Activated CD8-positive, alpha-beta memory T cell treated with anti-CD3 and anti-CD28 coated beads, Interleukin-2, amount 50 U/mL, for 1 hour (primary cell): ENCODE measurements around the gene DAB2IP.

Source experiments
- DNase-seq: peaks from one replicate; pipeline ENCODE4 v3.0.0-alpha.2; 2020; ENCODE audit errors: extremely low read depth

DAB2IP gene

GRCh38 chr9:121703014-121703734 lies 51.7 kb downstream of the DAB2IP start:
- no peak for DNase-seq

- no peak for DNase-seq
Measured at GRCh38 chr9:121704281-121704680, 52.8 kb downstream of the DAB2IP start.

GRCh38 chr9:121706149-121706750 lies 54.8 kb downstream of the DAB2IP start:
- no peak for DNase-seq

GRCh38 chr9:121707477-121708424 lies 56.3 kb downstream of the DAB2IP start:
- no peak for DNase-seq

- no peak for DNase-seq
Measured at GRCh38 chr9:121708768-121709488, 57.5 kb downstream of the DAB2IP start.

- no peak for DNase-seq
Measured at GRCh38 chr9:121709798-121710197, 58.4 kb downstream of the DAB2IP start.

- no peak for DNase-seq
Measured at GRCh38 chr9:121711281-121711680, 59.8 kb downstream of the DAB2IP start.

GRCh38 chr9:121711797-121712196 lies 60.4 kb downstream of the DAB2IP start:
- DNase-seq, result no peak

DNA sequence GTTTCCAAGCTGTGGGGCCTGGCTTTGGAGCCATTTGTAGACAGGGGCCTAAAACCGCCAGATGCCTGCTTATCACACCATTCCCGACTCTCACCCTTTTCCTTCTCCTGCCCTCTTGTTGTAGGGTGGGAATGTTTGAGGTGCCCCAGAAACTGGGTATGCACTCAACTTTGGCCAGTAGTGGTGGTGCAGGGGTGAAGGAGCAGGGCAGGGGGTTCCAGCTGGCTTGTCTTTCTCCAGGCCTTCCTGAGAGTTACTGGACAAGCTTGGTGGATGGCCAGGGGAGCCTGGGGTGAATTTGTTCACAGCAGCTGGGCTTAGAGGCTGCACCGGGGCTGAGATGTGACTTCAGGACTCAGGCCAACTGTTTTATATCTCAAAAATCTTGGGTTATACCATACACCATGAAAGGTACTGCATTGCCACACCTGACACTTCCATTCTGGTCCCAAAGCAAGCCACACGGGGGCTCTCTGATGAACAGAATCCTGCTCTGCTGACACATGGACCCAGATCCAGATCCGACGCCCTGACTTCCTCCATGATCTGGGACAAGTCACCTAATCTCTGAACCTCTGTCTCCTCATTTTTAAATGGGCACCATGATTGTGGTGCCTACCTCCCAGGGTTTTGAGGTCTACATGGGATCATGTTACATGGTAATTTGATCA lies 62.1 kb downstream of the DAB2IP start:
- DNase-seq, result no peak

DNA sequence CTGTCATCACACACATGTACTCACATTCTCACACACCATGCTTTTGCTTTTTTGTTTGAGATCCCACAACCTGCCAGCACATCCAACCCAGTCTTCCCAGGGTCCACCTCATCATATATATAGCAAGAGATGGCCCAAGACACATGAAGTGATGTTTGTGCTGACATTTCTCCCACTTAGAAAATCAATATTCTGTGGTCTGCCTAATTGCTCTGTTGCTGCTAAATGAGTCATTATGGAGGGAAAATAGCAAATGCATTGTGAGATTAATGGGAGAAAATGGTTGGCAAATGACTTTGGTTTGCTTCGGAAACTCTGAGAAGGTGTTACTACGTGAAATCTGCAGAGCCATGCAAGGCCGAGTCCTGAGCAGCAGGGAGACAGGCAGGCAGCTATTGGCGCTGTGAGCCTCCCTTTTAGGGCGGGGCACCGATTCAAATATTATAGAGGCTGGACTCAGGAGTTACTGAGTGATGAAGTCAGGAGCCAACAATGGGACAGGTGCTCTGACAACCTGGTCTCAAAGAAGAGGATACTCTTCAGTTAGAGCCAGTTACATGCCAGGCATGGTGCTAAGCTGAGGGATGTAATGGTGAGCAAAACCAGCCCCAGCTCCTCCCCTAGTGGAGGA lies 62.8 kb downstream of the DAB2IP start:
- no peak for DNase-seq

GRCh38 chr9:121714873-121715272 lies 63.4 kb downstream of the DAB2IP start:
- DNase-seq, result no peak

GRCh38 chr9:121717141-121717991 lies 65.9 kb downstream of the DAB2IP start:
- DNase-seq, result no peak

GRCh38 chr9:121718084-121718483 lies 66.7 kb downstream of the DAB2IP start:
- DNase-seq, result no peak

GRCh38 chr9:121718501-121718900 lies 67.1 kb downstream of the DAB2IP start:
- no peak for DNase-seq

DNA sequence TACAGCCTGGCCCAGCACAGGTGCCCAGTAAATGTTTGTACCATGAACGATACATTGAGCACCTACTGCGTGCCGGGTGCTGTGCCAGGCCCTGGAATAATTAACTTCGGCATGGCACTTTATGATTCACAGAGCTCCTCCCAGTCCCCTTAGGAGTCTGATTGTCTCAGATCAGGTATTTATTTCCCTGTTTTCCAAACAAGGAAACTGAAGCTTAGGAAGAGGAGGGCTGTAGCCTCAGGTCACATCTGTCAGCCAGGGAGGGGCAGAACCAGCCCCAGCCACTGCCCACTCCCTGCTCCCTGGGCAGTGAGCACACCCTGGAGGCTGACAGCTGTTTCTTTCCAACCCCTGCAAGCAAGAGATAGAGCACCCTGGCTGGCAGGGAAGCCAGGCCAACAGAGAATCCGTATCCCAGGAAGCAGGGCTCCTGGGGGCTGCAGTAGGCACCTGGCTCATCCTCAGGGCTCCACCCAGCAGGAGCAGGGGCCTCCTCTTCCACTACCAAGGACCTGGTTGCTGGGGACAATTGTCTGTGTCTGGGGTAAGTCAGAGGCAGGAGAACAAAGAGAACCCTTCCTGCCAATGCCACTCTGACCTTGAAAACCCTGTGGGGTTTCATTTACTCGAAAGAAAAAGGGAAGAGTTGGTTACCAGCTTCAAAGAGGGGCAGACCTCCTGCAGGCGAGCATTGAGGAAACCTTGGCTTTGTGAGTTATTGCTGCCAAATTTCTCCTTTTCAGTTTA lies 69.0 kb downstream of the DAB2IP start:
- no peak for DNase-seq

- DNase-seq, result no peak
Measured at GRCh38 chr9:121721058-121721350, 69.6 kb downstream of the DAB2IP start.

DNA sequence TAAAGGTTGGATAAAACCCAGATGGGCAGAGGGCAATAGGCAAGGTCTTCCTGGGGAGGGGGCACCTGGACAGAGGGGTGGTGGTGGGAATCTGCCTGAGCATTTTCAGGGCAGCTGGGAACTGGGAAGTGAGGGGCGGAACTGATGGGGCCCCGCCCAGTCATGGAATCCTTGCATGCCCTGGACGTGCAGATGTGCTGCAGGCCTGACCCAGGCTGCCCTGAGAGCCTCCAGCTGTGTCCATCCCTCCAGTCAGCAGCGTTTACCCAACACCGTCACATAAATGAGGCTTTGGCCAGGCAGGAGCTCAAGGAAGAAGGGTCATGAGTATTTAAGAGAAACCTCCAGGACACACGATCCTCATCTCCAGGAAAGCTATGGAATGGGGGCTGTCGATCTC lies 70.3 kb downstream of the DAB2IP start:
- no peak for DNase-seq

DNA sequence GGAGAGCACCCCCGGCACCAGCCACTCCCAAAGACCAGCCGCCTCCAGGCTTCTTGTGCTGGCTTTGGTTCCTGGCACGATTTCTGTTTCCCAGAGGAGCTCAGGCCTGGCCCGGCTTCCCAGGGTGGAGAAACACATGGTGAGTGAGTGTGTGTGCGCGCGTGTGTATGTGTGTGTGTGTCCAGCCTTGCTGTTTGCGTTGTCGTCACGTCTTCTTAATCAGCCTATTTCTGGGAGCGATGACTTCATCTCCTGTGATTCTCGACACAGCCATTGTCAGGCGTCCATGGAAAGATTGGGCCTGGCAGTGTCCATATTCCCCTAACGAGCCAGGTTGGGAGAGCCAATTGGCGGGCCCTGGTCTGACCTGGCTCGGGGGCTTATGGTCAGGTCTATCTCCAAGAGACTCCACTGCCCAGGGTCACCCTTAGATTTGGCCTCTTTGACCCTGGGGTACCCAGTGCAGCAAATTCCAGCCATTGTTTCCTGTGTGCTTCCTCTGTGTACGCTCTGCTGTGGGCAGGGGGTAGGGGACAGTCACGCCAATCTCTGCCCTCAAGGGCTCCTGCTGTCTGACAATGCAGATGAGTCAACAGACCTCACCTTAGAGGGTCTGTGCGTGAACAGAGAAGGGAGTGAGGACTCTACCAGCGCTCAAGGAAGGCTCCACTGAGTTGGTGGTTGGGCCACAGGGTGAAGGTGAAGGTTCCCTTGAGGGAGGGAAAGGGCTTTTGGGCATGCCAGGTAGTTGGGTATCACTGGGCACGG lies 73.8 kb downstream of the DAB2IP start:
- DNase-seq, result no peak
